Endodermal cell (in vitro differentiated cells): ENCODE data around the gene PNPLA2. TPM values are rescaled to one million over a fixed set of nuclear protein-coding genes. Genes with fewer than 3 reads are reported as not detected.

Experiments used
- DNase-seq: peaks from one replicate; pipeline ENCODE4 v3.0.0-alpha.2; 2017
- H3K27ac ChIP-seq: 2 replicates; pipeline ENCODE4 v1.5.1; 2013; ENCODE audit warnings: mild to moderate bottlenecking, low read depth, low read length, moderate library complexity
- H3K27me3 ChIP-seq: 2 replicates; pipeline ENCODE4 v1.6.1; 2013; ENCODE audit warnings: mild to moderate bottlenecking, low read length, moderate library complexity; ENCODE audit not compliant: insufficient read depth, control insufficient read depth, poor library complexity, severe bottlenecking
- H3K36me3 ChIP-seq: 2 replicates; pipeline ENCODE4 v1.7.0; 2013; ENCODE audit warnings: mild to moderate bottlenecking, low read length, moderate library complexity; ENCODE audit not compliant: control insufficient read depth, insufficient read depth
- H3K4me1 ChIP-seq: one replicate; pipeline ENCODE4 v1.7.0; 2013; ENCODE audit warnings: low read length; ENCODE audit not compliant: control insufficient read depth, insufficient read depth
- H3K4me3 ChIP-seq: 2 replicates; pipeline ENCODE4 v1.5.1; 2013; ENCODE audit warnings: mild to moderate bottlenecking, low read length, moderate library complexity
- H3K9ac ChIP-seq: 2 replicates; pipeline ENCODE4 v1.6.1; 2013; ENCODE audit warnings: mild to moderate bottlenecking, low read length, moderate library complexity; ENCODE audit not compliant: poor library complexity, severe bottlenecking; ENCODE audit errors: extremely low read depth
- H3K9me3 ChIP-seq: 2 replicates; pipeline ENCODE4 v1.6.1; 2013; ENCODE audit warnings: mild to moderate bottlenecking, low read length, moderate library complexity; ENCODE audit not compliant: control insufficient read depth
- H3K27ac Mint-ChIP-seq: 2 replicates; pipeline ENCODE4 v1.8.0; 2020; ENCODE audit warnings: mixed read lengths
- H3K27me3 Mint-ChIP-seq: 2 replicates; pipeline ENCODE4 v1.8.0; 2021; ENCODE audit warnings: mild to moderate bottlenecking, mixed read lengths; ENCODE audit not compliant: insufficient read depth
- H3K36me3 Mint-ChIP-seq: 2 replicates; pipeline ENCODE4 v1.8.0; 2020; ENCODE audit warnings: low read depth, mixed read lengths
- H3K4me1 Mint-ChIP-seq: 2 replicates; pipeline ENCODE4 v1.8.0; 2020; ENCODE audit warnings: mixed read lengths
- H3K4me3 Mint-ChIP-seq: 2 replicates; pipeline ENCODE4 v1.8.0; 2020; ENCODE audit warnings: mild to moderate bottlenecking, moderate library complexity, mixed read lengths
- H3K9me3 Mint-ChIP-seq: 2 replicates; pipeline ENCODE4 v1.8.0; 2020; ENCODE audit warnings: mild to moderate bottlenecking, mixed read lengths
- CTCF ChIP-seq: fragments of 200-600 bp; sonication (generic); conservative IDR thresholded peaks from 2 replicates; pipeline ENCODE4 v1.5.0; 2021; ENCODE audit warnings: antibody characterized with exemption, mild to moderate bottlenecking
- WGBS, 2 experiments: methylation state at CpG; one replicate each; pipeline versions ENCODE4 v1.1.5 to v1.1.7; 2013; ENCODE audit warnings: missing lambda C conversion rate in 2 of 2, mixed read lengths in 1 of 2; ENCODE audit not compliant: insufficient coverage in 1 of 2, insufficient read length in 1 of 2; 5-methylcytosine and 5-hydroxymethylcytosine counted together
- total RNA-seq, 2 donors: library from RNA; stranded (reverse); fragmentation: NEBNext Ultra II Directional in 1 of 2; extraction: Animal tissue kit (Norgen Biotek cat#: 25700) in 1 of 2; gene quantifications; 2 replicates in 1 of 2; 3 replicates in 1 of 2; pipeline ENCODE4 v1.2.1, GENCODE V29; 2021

Gene PNPLA2
- total RNA-seq, 2 donors from 2014 or later, result 77.0 to 77.6 TPM

- H3K4me1 Mint-ChIP-seq, result no peaks in the 10 kb centered on the region
- H3K9ac ChIP-seq, result no peak overlapping the region
- no peaks in the 10 kb centered on the region for H3K9me3 Mint-ChIP-seq
- 92 to 95% methylated on average over 20 to 28 of the region's 28 CpGs for WGBS, 2 experiments
- H3K4me1 ChIP-seq, result no peaks in the 10 kb centered on the region
- H3K4me3 Mint-ChIP-seq, result no peak overlapping the region
- no peak for TF ChIP-seq CTCF
- H3K4me3 ChIP-seq, result no peak overlapping the region
- H3K36me3 ChIP-seq, result peaks cover 5% of the 10 kb centered on the region
- DNase-seq, result no peak
- H3K9me3 ChIP-seq, result no peaks in the 10 kb centered on the region
- H3K27me3 ChIP-seq, result no peaks in the 10 kb centered on the region
- H3K27ac Mint-ChIP-seq, result no peak overlapping the region
- no peaks in the 10 kb centered on the region for H3K27me3 Mint-ChIP-seq
- no peak overlapping the region for H3K27ac ChIP-seq
- H3K36me3 Mint-ChIP-seq, result peaks cover 6% of the 10 kb centered on the region
These were observed 15.8 kb upstream of the PNPLA2 start for GRCh38 chr11:802693-803466.

GRCh38 chr11:803467-803742 is 15.3 kb upstream of the PNPLA2 start:
- no peaks in the 10 kb centered on the region for H3K9me3 ChIP-seq
- H3K4me1 ChIP-seq, result no peaks in the 10 kb centered on the region
- Mint-ChIP-seq H3K4me3 (peak overlapping the region; percentile 63), H3K27ac (no peak overlapping the region), H3K4me1 (no peaks in the 10 kb centered on the region), H3K27me3 (no peaks in the 10 kb centered on the region), H3K36me3 (peaks cover 6% of the 10 kb centered on the region), H3K9me3 (no peaks in the 10 kb centered on the region)
- no peak overlapping the region for H3K4me3 ChIP-seq
- WGBS, 2 experiments, result 89 to 94% methylated on average over 4 of the region's 8 CpGs
- no peaks in the 10 kb centered on the region for H3K27me3 ChIP-seq
- no peak overlapping the region for H3K9ac ChIP-seq
- no peak overlapping the region for H3K27ac ChIP-seq
- peaks cover 5% of the 10 kb centered on the region for H3K36me3 ChIP-seq
- no peak for TF ChIP-seq CTCF
- DNase-seq, result no peak

- Histone ChIP-seq H3K9ac (peak overlapping the region; percentile 34), H3K27ac (no peak overlapping the region), H3K27me3 (no peaks in the 10 kb centered on the region), H3K4me1 (no peaks in the 10 kb centered on the region), H3K36me3 (peaks cover 5% of the 10 kb centered on the region), H3K4me3 (peak overlapping the region; percentile 84), H3K9me3 (no peaks in the 10 kb centered on the region)
- TF ChIP-seq CTCF, result no peak
- Mint-ChIP-seq H3K4me1 (peaks cover 5% of the 10 kb centered on the region), H3K4me3 (peak overlapping the region; percentile 63), H3K9me3 (no peaks in the 10 kb centered on the region), H3K27me3 (no peaks in the 10 kb centered on the region), H3K27ac (no peak overlapping the region), H3K36me3 (peaks cover 6% of the 10 kb centered on the region)
- WGBS, 2 experiments, result 74 to 85% methylated on average over 16 to 26 of the region's 26 CpGs
- peak; percentile 68 for DNase-seq
These were observed 14.7 kb upstream of the PNPLA2 start for GRCh38 chr11:803770-804598.
